HEK293 (cell line): Measurements from ENCODE around the gene MARF1.

Experiments used
- ATF2 ChIP-seq: fragments of 450-650 bp; formaldehyde crosslinking; IDR thresholded peaks from 2 replicates; pipeline ENCODE4 v1.5.1; 2016; ENCODE audit warnings: missing biosample characterization, missing genetic modification characterization, low read depth
- CTCF ChIP-seq: fragments of 450-650 bp; formaldehyde crosslinking; IDR thresholded peaks from 2 replicates; pipeline ENCODE4 v1.5.1; 2016; ENCODE audit warnings: missing biosample characterization, missing genetic modification characterization
- HOXA7 ChIP-seq: sonication (generic); formaldehyde crosslinking; IDR thresholded peaks from 2 replicates; pipeline ENCODE4 v1.8.1; 2022; ENCODE audit warnings: missing genetic modification reagents, borderline replicate concordance
- SALL2 ChIP-seq: fragments of 450-650 bp; formaldehyde crosslinking; IDR thresholded peaks from 2 replicates; pipeline ENCODE4 v1.5.0; 2017; ENCODE audit warnings: missing biosample characterization, mild to moderate bottlenecking, missing genetic modification characterization, borderline replicate concordance
- TCF7L2 ChIP-seq: IDR thresholded peaks from 2 replicates; pipeline ENCODE4 v1.6.1; 2011; ENCODE audit warnings: low read depth, mild to moderate bottlenecking, inconsistent platforms, low read length, moderate library complexity, borderline replicate concordance
- ZNF157 ChIP-seq: fragments of 450-650 bp; formaldehyde crosslinking; IDR thresholded peaks from 2 replicates; pipeline ENCODE4 v1.5.1; 2016; ENCODE audit warnings: missing biosample characterization, missing genetic modification characterization
- ZNF174 ChIP-seq: fragments of 450-650 bp; formaldehyde crosslinking; IDR thresholded peaks from 2 replicates; pipeline ENCODE4 v1.5.0; 2017; ENCODE audit warnings: missing biosample characterization, mild to moderate bottlenecking, missing genetic modification characterization
- ZNF223 ChIP-seq: fragments of 450-650 bp; formaldehyde crosslinking; IDR thresholded peaks from 2 replicates; pipeline ENCODE4 v1.5.1; 2016; ENCODE audit warnings: missing biosample characterization, missing genetic modification characterization
- TF ChIP-seq, protein P1 (sequence below): fragments of 450-650 bp; formaldehyde crosslinking; IDR thresholded peaks from 2 replicates; pipeline ENCODE4 v1.5.1; 2016; ENCODE audit warnings: missing biosample characterization, missing genetic modification characterization

GRCh38 chr16:15650019-15650697 is 7.2 kb upstream of the MARF1 start, which contains the start of gene NDE1:
- TF ChIP-seq HOXA7 (no peak), SALL2 (tag by site-specific recombination) (no peak), CTCF (tag by site-specific recombination) (no peak; the same call in 1 of the 2 replicates), ZNF157 (tag by site-specific recombination) (no peak), ATF2 (tag by site-specific recombination) (no peak), ZNF223 (no peak), TCF7L2 (no peak), ZNF174 (tag by site-specific recombination) (no peak)
- TF ChIP-seq, protein P1, sequence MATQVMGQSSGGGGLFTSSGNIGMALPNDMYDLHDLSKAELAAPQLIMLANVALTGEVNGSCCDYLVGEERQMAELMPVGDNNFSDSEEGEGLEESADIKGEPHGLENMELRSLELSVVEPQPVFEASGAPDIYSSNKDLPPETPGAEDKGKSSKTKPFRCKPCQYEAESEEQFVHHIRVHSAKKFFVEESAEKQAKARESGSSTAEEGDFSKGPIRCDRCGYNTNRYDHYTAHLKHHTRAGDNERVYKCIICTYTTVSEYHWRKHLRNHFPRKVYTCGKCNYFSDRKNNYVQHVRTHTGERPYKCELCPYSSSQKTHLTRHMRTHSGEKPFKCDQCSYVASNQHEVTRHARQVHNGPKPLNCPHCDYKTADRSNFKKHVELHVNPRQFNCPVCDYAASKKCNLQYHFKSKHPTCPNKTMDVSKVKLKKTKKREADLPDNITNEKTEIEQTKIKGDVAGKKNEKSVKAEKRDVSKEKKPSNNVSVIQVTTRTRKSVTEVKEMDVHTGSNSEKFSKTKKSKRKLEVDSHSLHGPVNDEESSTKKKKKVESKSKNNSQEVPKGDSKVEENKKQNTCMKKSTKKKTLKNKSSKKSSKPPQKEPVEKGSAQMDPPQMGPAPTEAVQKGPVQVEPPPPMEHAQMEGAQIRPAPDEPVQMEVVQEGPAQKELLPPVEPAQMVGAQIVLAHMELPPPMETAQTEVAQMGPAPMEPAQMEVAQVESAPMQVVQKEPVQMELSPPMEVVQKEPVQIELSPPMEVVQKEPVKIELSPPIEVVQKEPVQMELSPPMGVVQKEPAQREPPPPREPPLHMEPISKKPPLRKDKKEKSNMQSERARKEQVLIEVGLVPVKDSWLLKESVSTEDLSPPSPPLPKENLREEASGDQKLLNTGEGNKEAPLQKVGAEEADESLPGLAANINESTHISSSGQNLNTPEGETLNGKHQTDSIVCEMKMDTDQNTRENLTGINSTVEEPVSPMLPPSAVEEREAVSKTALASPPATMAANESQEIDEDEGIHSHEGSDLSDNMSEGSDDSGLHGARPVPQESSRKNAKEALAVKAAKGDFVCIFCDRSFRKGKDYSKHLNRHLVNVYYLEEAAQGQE = no peak
